Adrenal gland (tissue), 5 donors: ENCODE results near the gene LRRTM4.

Experiments used
- CTCF ChIP-seq, 6 experiments: fragments of 450-650 bp in 4 of 6; fragments of 200-600 bp in 2 of 6; sonication (generic) in 1 of 6; IDR thresholded peaks; 1 replicate in 5 of 6; 2 replicates in 1 of 6; pipeline versions ENCODE4 v1.5.1 to v1.8.0; 2016 to 2021; ENCODE audit warnings: antibody characterized with exemption in 6 of 6, mild to moderate bottlenecking in 2 of 6, moderate library complexity in 1 of 6
- POLR2A ChIP-seq, 2 donors: fragments of 450-650 bp; IDR thresholded peaks; one replicate each; pipeline ENCODE4 v1.6.1; 2017; ENCODE audit warnings: antibody characterized with exemption in 2 of 2, mild to moderate bottlenecking in 2 of 2, moderate library complexity in 1 of 2
- donor health status: DM: no; HTN: no; CAD: no.

DNA sequence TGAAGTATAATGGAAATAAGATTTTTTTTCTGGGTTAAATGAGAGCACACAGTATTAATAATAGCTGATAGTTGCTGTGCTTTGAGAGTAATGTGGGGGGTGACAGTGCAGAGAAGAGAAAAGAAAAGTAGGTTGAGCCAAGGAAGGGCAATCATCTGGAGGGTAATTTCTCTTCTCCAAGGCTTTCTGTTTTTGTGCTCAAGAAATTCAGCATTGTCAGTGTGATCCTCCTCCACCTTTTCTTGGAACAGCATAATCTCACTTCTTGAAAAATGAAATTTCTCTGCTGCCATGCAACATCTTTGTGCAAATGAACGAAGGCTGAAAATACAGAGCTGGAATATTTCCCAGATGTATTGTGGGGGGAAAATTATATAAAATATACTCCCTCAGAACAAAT is 673.1 kb downstream of the LRRTM4 start:
- no peak for TF ChIP-seq CTCF (IDR thresholded peaks at IDR 0.05)
- TF ChIP-seq POLR2A (IDR thresholded peaks at IDR 0.05) = no peak
